ENCODE results near the gene ZNF664.

DNA sequence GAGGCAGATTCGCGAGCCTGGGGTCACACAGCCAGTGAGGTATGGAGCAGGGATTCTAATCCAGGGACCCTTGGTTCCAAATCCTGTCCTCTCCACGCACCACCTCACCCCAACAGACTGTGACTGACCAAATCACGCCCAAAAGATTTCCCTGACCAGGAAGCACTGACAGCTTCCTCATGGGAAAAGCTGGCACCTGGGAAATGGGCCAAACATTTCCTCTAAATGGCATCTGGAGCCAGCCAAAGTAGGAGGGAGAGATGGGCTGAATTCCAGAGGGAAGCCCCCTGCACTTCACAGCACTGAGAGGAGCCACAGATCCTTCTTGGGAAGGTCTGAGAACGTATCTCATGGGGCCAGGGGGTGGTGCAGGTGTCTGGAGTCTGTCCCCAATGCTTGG, 29.2 kb upstream of the ZNF664 start:
- TF ChIP-seq, protein P1, sequence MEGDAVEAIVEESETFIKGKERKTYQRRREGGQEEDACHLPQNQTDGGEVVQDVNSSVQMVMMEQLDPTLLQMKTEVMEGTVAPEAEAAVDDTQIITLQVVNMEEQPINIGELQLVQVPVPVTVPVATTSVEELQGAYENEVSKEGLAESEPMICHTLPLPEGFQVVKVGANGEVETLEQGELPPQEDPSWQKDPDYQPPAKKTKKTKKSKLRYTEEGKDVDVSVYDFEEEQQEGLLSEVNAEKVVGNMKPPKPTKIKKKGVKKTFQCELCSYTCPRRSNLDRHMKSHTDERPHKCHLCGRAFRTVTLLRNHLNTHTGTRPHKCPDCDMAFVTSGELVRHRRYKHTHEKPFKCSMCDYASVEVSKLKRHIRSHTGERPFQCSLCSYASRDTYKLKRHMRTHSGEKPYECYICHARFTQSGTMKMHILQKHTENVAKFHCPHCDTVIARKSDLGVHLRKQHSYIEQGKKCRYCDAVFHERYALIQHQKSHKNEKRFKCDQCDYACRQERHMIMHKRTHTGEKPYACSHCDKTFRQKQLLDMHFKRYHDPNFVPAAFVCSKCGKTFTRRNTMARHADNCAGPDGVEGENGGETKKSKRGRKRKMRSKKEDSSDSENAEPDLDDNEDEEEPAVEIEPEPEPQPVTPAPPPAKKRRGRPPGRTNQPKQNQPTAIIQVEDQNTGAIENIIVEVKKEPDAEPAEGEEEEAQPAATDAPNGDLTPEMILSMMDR (IDR thresholded peaks at IDR 0.05), result no peak
- TF ChIP-seq POLR2A (IDR thresholded peaks at IDR 0.05), result no peak
